CD4-positive, alpha-beta T cell treated with Interleukin-15 for 1 hour (primary cell): ENCODE measurements around the gene CIITA.
A peak's percentile ranks its signal among the peaks of the same experiment; 100 is the strongest.
"Not testable (repeated sequence)": the region's sequence is repeated elsewhere in the genome, so short reads cannot be mapped to it uniquely, and the experiment has no call there.

Source experiments
- DNase-seq: peaks from one replicate; pipeline ENCODE4 v3.0.0-alpha.2; 2020

The CIITA gene

GRCh38 chr16:10876799-10877341 is at the start of gene CIITA:
Gene CIITA (plus strand): TSS chr16:10877202. CDS start chr16:10877331, 129 bp downstream.
- DNase-seq: peak; percentile 83

GRCh38 chr16:10827691-10828341 is 49.2 kb upstream of the CIITA start:
- DNase-seq: no peak

GRCh38 chr16:10828851-10829366 is 48.1 kb upstream of the CIITA start:
- peak; percentile 49 for DNase-seq

- DNase-seq: not testable (repeated sequence)
Observed at GRCh38 chr16:10829390-10830098, 47.5 kb upstream of the CIITA start.

- DNase-seq: not testable (repeated sequence)
Observed at GRCh38 chr16:10830240-10830639, 46.8 kb upstream of the CIITA start.

GRCh38 chr16:10831894-10832886 is 44.8 kb upstream of the CIITA start:
- no peak for DNase-seq

GRCh38 chr16:10833271-10833670 is 43.7 kb upstream of the CIITA start:
- DNase-seq: no peak

- no peak for DNase-seq
Observed at GRCh38 chr16:10834130-10834529, 42.9 kb upstream of the CIITA start.

- DNase-seq: no peak
Observed at GRCh38 chr16:10834766-10835165, 42.2 kb upstream of the CIITA start.

GRCh38 chr16:10835281-10835931 is 41.6 kb upstream of the CIITA start:
- DNase-seq: no peak

GRCh38 chr16:10836174-10836853 is 40.7 kb upstream of the CIITA start:
- DNase-seq: no peak

- no peak for DNase-seq
Observed at GRCh38 chr16:10838621-10839278, 38.3 kb upstream of the CIITA start.

- DNase-seq: no peak
Observed at GRCh38 chr16:10839279-10839666, 37.7 kb upstream of the CIITA start.

GRCh38 chr16:10840703-10841102 is 36.3 kb upstream of the CIITA start:
- no peak for DNase-seq

- no peak for DNase-seq
Observed at GRCh38 chr16:10846213-10846998, 30.6 kb upstream of the CIITA start.

- DNase-seq: no peak
Observed at GRCh38 chr16:10847176-10847575, 29.8 kb upstream of the CIITA start.

GRCh38 chr16:10849736-10850477 is 27.1 kb upstream of the CIITA start:
- DNase-seq: no peak

- no peak for DNase-seq
Observed at GRCh38 chr16:10850478-10850850, 26.5 kb upstream of the CIITA start.

- no peak for DNase-seq
Observed at GRCh38 chr16:10851512-10851911, 25.5 kb upstream of the CIITA start.

- no peak for DNase-seq
Observed at GRCh38 chr16:10852286-10852685, 24.7 kb upstream of the CIITA start.
